Stimulated activated CD4-positive, alpha-beta T cell treated with anti-CD3 and anti-CD28 coated beads, TNF-alpha, amount 100 ng/mL, for 4 hours (primary cell): ENCODE measurements around the gene TSC22D4.
"Not testable (repeated sequence)": the region's sequence is repeated elsewhere in the genome, so short reads cannot be mapped to it uniquely, and the experiment has no call there.

Experiments used
- DNase-seq, 3 experiments: peaks; one replicate each; pipeline ENCODE4 v3.0.0-alpha.2; 2020; ENCODE audit warnings: low read depth in 3 of 3

Gene TSC22D4

DNA sequence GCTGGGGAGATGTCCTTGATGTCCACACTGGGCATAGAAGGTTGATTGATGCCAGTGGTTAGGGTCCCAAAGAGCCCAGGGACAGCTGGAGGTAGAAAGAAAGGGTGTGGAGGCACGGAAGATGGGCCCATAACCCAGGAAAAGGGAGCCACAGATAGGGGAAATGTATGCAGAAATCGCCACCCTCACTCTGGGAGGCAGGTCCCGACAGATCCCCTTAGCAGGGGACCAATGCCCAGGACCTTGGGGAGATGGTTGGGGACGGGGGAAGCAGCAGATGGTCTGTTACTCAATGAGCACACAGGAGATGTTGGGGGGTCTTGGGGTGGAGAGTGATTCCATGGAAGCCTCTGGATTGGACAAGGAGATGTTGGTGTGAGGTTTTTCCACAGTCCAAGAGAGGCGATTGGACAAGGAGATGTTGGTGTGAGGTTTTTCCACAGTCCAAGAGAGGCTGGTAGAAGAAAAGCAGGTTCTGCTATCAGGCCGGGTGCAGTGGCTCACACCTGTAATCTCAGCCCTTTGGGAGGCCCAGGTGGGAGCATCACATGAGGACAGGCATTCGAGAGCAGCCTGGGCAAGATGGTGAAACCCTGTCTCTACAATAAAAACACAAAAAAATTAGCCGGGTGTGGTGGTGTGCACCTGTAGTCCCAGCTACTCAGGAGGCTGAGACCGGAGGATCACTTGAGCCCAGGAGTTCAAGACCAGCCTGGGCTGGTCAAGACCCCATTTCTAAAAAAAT, 35.7 kb downstream of the TSC22D4 start:
- DNase-seq, result no peak

DNA sequence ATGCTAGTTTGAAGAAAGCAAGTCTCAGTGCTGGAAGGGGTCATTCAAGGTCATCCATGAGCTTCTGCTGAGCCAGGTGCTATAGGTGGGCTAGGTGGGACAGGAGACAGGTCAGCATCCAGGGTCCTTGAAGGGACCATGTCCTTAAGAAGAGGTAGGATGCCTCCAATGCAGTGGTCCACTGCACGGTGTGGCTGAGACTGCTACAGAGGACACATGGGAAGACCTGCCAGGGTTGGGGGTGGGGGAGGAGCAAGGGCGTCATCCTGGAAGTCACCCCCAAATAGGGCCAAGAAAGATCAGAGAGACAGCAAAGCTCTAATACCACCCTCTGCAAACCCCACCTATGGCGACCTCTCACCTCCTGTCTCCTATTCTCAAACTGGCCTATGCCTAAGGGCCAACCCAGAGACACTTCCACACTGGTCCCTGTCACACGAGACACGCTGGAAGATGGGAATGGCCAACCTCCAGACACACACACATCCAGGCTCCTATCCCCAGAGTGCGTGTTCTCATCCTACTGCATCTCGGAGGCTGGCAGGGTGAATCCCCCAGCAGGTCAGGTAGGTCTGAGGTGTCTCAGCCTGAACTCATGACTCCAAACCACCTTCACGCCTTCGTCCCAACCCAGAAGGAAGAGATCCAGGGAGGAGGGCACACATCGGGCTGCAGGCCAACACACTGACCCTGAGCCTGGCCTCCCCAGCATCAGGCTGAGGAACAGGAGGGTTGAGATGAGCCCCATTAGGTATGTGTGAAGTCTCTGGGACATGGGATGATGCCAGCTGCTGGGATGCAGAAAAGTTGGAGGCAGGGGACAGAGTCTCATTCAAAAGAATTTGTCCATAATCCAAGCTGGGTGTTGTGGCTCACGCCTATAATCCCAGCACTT, 37.1 kb downstream of the TSC22D4 start:
- DNase-seq, result no peak

- DNase-seq, result not testable (repeated sequence)
Observed at GRCh38 chr7:100439244-100439643, 39.8 kb downstream of the TSC22D4 start.

DNA sequence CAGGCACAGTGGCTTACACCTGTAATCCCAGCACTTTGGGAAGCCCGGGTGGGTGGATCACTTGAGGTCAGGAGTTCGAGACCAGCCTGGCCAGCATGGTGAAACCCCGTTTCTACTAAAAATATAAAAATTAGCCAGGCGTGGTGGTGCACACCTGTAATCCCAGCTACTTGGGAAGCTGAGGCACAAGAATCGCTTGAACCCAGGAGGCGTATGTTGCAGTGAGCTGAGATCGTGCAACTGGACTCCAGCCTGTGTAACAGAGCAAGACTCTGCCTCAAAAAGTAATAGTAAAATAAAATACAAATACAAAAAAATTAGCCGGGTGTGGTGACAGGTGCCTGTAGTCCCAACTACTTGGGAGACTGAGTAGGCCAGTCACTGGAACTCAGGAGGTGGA, 40.3 kb downstream of the TSC22D4 start:
- DNase-seq, result not testable (repeated sequence)

DNA sequence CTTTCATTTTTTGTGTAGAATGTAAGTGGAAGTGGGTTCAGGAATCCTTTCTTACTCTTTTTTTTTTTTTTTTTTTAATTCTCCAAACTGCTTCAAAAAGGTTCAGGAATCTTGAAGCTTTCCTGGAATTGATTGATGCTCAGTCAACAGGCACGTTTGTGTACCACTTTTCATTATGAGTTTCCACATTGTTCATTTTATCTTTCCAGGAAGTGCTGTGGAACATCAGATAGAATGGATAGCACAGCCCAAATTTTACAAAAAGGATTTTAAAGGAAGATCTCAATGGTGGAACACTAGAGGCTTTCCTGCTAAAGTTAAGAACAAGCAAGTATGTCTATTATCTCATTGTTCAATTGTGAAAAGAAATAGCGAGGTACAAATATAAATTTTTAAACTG, 40.8 kb downstream of the TSC22D4 start:
- DNase-seq, result no peak

DNA sequence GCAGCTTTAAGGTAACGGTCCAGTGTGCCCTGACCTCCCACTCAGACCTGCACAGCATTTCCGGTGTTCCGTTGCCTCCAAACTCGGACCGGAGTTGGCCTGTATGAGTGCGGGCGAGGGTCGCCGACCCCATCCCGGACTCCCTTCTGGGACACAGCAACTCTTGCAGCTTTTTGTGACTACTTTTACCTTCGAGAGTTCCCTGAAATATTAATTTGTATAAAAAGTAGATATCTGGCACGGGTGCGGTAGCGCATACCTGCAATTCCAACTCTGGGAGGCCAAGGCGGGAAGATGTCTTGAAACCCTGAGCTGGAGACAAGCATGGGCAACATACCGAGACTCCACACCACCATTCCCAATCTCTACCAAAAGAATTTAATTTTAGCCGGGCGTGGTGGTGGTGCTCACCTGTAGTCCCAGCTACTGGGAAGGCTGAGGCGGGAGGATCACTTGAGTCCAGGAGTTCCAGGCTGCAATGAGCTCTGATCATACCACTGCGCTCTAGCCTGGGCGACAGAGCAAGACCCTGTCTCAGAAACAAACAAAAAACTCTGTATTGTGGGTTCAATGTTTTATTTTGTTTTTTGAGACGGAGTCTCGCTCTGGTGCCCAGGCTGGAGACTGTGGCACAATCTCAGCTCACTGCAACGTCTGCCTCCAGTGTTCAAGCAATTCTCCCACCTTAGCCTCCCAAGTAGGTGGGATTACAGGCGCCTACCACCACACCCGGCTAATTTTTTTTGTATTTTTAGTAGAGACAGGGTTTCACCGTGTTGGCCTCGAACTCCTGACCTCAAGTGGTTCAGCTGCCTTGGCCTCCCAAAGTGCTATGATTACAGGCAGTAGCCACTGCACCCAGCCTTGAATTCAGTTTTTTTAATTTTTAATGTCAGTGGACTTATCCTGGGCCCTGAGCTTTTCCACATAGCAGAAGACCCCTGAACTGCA, 41.6 kb downstream of the TSC22D4 start:
- no peak for DNase-seq

GRCh38 chr7:100435401-100436304, 43.4 kb downstream of the TSC22D4 start:
- peak in 2 of 3 experiments; percentile 31 for DNase-seq

DNA sequence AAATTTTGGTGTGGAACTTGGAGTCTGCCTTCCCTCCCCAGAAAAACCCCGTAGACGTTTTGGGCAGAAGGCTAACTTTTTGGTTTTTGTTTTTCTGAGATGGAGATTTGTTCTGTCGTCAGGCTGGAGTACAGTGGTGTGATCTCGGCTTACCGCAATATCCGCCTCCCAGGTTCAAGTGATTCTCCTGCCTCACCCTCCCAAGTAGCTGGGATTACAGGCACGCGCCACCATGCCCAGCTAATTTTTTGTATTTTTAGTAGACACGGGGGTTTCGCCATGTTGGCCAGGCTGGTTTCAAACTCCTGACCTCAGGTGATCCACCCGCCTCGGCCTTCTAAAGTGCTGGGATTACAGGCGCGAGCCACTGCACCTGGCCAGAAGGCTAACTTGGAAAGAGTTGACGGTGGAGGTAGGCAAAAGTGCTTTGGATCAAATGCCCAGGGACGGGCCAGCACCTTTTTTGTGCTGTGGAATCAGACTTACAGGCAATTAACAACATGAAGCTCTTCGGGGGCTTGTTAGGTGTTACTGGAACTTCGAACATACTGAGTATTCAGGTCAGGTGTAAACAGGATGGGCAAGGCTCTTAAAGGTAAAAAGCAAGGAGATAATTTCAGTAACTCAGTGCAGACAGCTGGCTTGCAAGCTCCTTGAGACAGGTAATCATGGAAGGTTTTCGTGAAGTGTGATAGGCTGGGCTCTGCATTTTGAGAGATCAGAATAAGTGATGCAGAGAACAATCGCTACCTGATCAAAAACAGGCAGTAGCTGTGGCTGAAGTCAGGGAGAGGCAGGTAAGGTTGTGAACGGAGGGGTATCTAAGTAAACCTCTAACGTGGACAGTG, 44.5 kb downstream of the TSC22D4 start:
- DNase-seq, result no peak

DNA sequence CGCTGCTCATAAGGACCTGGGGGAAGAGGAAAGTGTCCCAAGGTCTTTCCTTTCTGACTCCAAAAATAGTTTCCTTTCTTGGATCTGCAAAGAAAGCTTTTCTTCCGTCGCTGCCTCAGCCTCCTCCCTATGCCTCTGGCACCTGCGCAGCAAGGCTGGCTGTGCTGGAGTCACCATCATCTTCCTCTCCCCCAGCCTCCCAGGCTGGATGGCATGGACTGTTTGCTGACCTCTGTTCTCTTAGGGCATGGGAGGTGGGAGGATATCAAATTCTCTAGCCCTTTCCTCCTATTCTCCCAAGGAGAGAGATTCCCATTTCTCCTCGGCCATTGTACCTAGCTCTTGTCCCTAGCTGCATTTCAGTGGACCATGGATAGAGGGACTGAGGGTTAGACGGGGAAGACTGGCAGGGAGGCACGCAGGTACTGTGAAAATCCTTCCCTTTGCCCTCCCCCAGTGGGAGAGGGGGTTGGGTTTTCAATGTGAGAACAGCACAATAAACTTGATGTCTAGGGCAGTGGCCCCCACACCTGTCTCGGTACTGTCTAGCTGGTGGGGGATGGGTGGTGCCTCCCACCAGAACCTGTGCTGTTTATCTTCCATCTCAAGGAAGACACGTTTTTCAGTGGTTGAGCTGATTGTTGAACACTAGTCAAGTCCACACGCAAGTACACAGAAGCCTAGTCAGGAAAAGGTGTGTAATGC, 45.3 kb downstream of the TSC22D4 start:
- DNase-seq, result no peak

GRCh38 chr7:100433276-100433591, 45.8 kb downstream of the TSC22D4 start:
- DNase-seq, result no peak

- DNase-seq, result no peak
Observed at GRCh38 chr7:100432621-100433275, 46.3 kb downstream of the TSC22D4 start.

GRCh38 chr7:100432053-100432452, 47.0 kb downstream of the TSC22D4 start:
- no peak for DNase-seq

DNA sequence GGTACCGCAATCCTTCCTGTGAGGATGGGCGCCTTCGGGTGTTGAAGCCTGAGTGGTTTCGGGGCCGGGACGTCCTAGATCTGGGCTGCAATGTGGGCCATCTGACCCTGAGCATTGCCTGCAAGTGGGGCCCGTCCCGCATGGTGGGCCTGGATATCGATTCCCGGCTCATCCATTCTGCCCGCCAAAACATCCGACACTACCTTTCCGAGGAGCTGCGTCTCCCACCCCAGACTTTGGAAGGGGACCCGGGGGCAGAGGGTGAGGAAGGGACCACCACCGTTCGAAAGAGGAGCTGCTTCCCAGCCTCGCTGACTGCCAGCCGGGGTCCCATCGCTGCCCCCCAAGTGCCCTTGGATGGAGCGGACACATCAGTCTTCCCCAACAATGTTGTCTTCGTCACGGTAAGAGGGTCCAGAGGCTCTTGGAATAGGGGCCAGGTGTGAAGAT, 47.7 kb downstream of the TSC22D4 start:
- DNase-seq, result no peak

- DNase-seq, result peak in 1 of 3 experiments; percentile 31
Observed at GRCh38 chr7:100430493-100431285, 48.3 kb downstream of the TSC22D4 start.

DNA sequence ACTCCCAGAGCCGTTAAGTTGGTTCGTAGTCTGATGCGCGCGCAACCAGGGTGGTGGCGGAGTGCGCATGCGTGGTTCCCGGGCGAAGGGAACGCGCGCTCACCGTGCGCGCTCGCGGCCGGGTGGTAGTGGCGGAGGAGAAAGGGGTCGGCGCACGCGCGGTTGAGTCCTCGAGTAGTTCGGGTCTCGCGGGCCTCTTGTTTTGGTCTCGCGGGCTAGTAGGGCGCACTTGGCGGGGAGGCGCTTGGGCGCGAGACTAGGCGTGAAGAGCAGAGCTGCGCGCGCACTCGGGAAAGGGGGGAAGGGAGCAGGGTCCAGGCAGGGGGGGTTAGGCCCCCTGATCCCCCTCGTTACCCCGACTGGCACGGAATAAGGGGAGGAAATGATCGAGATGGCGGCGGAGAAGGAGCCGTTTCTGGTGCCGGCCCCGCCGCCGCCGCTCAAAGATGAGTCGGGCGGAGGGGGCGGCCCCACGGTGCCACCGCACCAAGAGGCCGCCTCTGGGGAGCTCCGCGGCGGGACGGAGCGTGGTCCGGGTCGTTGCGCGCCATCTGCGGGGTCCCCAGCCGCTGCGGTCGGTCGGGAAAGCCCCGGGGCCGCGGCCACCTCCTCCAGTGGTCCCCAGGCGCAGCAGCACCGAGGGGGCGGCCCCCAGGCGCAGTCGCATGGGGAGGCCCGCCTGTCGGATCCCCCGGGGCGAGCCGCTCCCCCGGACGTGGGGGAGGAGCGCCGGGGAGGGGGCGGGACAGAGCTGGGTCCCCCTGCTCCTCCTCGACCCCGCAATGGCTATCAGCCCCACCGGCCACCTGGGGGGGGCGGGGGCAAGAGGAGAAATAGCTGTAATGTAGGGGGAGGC, 49.1 kb downstream of the TSC22D4 start, which contains the start of gene MEPCE:
MEPCE (plus strand) TSS at position 195 of the 856 bp plus-strand sequence; CDS start at position 383, 188 bp downstream.
- DNase-seq, result peak; percentile 93 to 98 (median 95)

DNA sequence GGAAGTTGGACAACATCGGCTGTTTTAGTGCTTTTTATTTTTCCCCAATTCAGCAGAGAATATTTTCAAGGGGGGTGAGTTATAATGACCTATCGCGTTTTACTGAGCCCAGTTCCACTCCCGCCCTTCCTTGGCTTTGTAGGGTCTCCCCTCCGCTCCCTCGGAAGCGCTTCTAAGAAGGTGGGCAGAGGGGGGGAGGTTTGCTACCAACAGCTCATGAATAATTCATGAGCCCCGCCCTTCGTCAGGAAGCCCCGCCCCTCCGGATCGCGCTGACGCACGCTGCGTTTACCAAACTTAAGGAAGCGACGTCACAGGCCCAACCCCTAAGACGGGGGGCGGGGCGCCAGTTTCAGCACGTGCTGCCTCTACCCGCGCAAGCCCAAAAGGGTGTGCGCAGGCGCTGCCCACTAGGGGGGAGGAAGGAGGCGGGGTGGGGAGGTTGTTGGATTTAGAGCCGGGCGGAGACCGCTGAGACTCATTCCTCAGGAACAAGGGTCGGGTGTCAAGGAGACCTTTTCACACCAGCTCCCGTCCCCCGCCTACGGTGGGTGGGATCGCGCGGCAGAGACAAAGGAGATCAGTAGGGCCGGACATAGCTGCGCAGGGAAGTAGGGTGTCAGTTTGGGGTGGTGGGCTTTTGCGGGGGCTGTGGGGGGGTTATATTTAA, 49.9 kb downstream of the TSC22D4 start:
- DNase-seq, result peak; percentile 100
